ENCODE data around the gene ZBTB43.

DNA sequence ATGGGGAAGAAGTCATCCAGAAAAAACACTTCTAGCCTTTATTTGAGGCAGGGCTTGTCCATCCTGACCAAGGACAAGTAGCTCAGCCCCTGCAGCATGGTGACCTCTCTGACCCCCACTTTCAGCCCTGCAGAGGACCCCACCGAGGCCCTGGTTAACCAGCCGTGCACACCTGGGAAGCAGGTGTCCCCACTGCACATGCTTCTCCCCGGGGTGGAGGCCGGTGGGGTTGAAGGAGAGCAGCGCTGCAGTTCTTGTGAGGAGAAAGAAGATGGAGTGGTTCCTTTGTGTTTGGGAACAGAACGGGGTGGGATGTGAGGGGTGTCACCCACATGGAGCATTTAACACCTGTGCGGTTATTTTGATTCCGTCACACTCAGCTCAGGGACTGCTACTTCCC lies 34.5 kb downstream of the ZBTB43 start:
- TF ChIP-seq POLR2A (IDR thresholded peaks at IDR 0.05) = no peak
- TF ChIP-seq, protein P1, sequence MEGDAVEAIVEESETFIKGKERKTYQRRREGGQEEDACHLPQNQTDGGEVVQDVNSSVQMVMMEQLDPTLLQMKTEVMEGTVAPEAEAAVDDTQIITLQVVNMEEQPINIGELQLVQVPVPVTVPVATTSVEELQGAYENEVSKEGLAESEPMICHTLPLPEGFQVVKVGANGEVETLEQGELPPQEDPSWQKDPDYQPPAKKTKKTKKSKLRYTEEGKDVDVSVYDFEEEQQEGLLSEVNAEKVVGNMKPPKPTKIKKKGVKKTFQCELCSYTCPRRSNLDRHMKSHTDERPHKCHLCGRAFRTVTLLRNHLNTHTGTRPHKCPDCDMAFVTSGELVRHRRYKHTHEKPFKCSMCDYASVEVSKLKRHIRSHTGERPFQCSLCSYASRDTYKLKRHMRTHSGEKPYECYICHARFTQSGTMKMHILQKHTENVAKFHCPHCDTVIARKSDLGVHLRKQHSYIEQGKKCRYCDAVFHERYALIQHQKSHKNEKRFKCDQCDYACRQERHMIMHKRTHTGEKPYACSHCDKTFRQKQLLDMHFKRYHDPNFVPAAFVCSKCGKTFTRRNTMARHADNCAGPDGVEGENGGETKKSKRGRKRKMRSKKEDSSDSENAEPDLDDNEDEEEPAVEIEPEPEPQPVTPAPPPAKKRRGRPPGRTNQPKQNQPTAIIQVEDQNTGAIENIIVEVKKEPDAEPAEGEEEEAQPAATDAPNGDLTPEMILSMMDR (IDR thresholded peaks at IDR 0.05) = no peak

Data from vagina (tissue), 2 donors.